Osteoblast (primary cell): ENCODE results near the gene RAPGEF1. TPM values are rescaled to one million over a fixed set of nuclear protein-coding genes. Genes with fewer than 3 reads are reported as not detected.

Experiments used
- DNase-seq: peaks from one replicate; pipeline ENCODE4 v3.0.0; 2011; ENCODE audit warnings: low spot score, mixed read lengths; ENCODE audit not compliant: insufficient read length; ENCODE audit errors: missing footprints
- H2AFZ ChIP-seq: 2 replicates; pipeline ENCODE4 v1.6.0; 2011; ENCODE audit warnings: mild to moderate bottlenecking, low read length
- H3K27ac ChIP-seq: 2 replicates; pipeline ENCODE4 v1.5.1; 2011; ENCODE audit warnings: mild to moderate bottlenecking, low read depth, low read length, moderate library complexity
- H3K27me3 ChIP-seq: 2 replicates; pipeline ENCODE4 v1.6.0; 2012; ENCODE audit warnings: mild to moderate bottlenecking, control low read depth, inconsistent platforms, low read length, moderate library complexity; ENCODE audit not compliant: insufficient read depth
- H3K36me3 ChIP-seq: 2 replicates; pipeline ENCODE4 v1.5.1; 2011; ENCODE audit warnings: mild to moderate bottlenecking, low read length, control low read depth, moderate library complexity; ENCODE audit not compliant: insufficient read depth
- H3K4me1 ChIP-seq: 2 replicates; pipeline ENCODE4 v1.5.1; 2011; ENCODE audit warnings: mild to moderate bottlenecking, low read length, control low read depth, moderate library complexity; ENCODE audit not compliant: insufficient read depth
- H3K4me2 ChIP-seq: 2 replicates; pipeline ENCODE4 v1.6.0; 2011; ENCODE audit warnings: mild to moderate bottlenecking, low read length; ENCODE audit not compliant: insufficient read depth
- H3K4me3 ChIP-seq: fragments of 200-600 bp; sonication (generic); 3 replicates; pipeline ENCODE4 v1.5.1; 2012; ENCODE audit warnings: mild to moderate bottlenecking, low read length, inconsistent platforms; ENCODE audit not compliant: insufficient read depth
- H3K79me2 ChIP-seq: 2 replicates; pipeline ENCODE4 v1.6.0; 2012; ENCODE audit warnings: mild to moderate bottlenecking, low read length, control low read depth, inconsistent platforms; ENCODE audit not compliant: insufficient read depth
- H3K9me3 ChIP-seq: 2 replicates; pipeline ENCODE4 v1.5.1; 2011; ENCODE audit warnings: low read depth, low read length, control low read depth
- H4K20me1 ChIP-seq: 2 replicates; pipeline ENCODE4 v1.6.0; 2012; ENCODE audit warnings: mild to moderate bottlenecking, low read length, control low read depth; ENCODE audit not compliant: insufficient read depth
- CTCF ChIP-seq: IDR thresholded peaks from 2 replicates; pipeline ENCODE4 v1.5.1; 2011; ENCODE audit warnings: mild to moderate bottlenecking, low read depth, low read length, moderate library complexity; ENCODE audit errors: extremely low read depth
- total RNA-seq: library from RNA; depleted of rRNA; stranded (reverse); fragments of >200 nt; gene quantifications from 2 replicates; pipeline ENCODE4 v1.2.3, GENCODE V29; 2012

RAPGEF1 gene
- total RNA-seq, 1 donor, result 34.7 TPM

- Histone ChIP-seq H3K4me2 (no peak overlapping the region), H4K20me1 (peaks cover 74% of the 10 kb centered on the region), H3K27me3 (no peaks in the 10 kb centered on the region), H3K79me2 (peaks cover 86% of the 10 kb centered on the region), H2AFZ (no peak overlapping the region), H3K4me1 (peaks cover 2% of the 10 kb centered on the region), H3K9me3 (no peaks in the 10 kb centered on the region), H3K27ac (no peak overlapping the region), H3K4me3 (no peak overlapping the region), H3K36me3 (no peaks in the 10 kb centered on the region)
- DNase-seq, result no peak
- no peak for TF ChIP-seq CTCF
Measured at GRCh38 chr9:131692612-131693562, 47.0 kb downstream of the RAPGEF1 start.

- no peak for TF ChIP-seq CTCF
- H3K27ac ChIP-seq, result no peak overlapping the region
- H2AFZ ChIP-seq, result no peak overlapping the region
- H3K79me2 ChIP-seq, result peaks cover 86% of the 10 kb centered on the region
- DNase-seq, result no peak
- no peak overlapping the region for H3K4me2 ChIP-seq
- peaks cover 71% of the 10 kb centered on the region for H4K20me1 ChIP-seq
- no peaks in the 10 kb centered on the region for H3K27me3 ChIP-seq
- no peaks in the 10 kb centered on the region for H3K36me3 ChIP-seq
- no peak overlapping the region for H3K4me3 ChIP-seq
- no peaks in the 10 kb centered on the region for H3K9me3 ChIP-seq
- peaks cover 2% of the 10 kb centered on the region for H3K4me1 ChIP-seq
Measured at GRCh38 chr9:131691969-131692611, 47.8 kb downstream of the RAPGEF1 start.

- Histone ChIP-seq H3K79me2 (peaks cover 86% of the 10 kb centered on the region), H3K4me2 (no peak overlapping the region), H3K27ac (no peak overlapping the region), H3K36me3 (no peaks in the 10 kb centered on the region), H4K20me1 (peaks cover 68% of the 10 kb centered on the region), H3K9me3 (no peaks in the 10 kb centered on the region), H3K27me3 (no peaks in the 10 kb centered on the region), H3K4me3 (no peak overlapping the region), H2AFZ (no peak overlapping the region), H3K4me1 (no peaks in the 10 kb centered on the region)
- TF ChIP-seq CTCF, result no peak
- no peak for DNase-seq
Measured at GRCh38 chr9:131690941-131691573, 48.8 kb downstream of the RAPGEF1 start.

- H3K27me3 ChIP-seq, result no peaks in the 10 kb centered on the region
- H3K36me3 ChIP-seq, result no peaks in the 10 kb centered on the region
- no peak overlapping the region for H3K4me3 ChIP-seq
- no peak for TF ChIP-seq CTCF
- H4K20me1 ChIP-seq, result peaks cover 68% of the 10 kb centered on the region
- H3K4me1 ChIP-seq, result no peaks in the 10 kb centered on the region
- H3K9me3 ChIP-seq, result no peaks in the 10 kb centered on the region
- no peak overlapping the region for H2AFZ ChIP-seq
- no peak overlapping the region for H3K4me2 ChIP-seq
- H3K27ac ChIP-seq, result no peak overlapping the region
- no peak for DNase-seq
- H3K79me2 ChIP-seq, result peaks cover 84% of the 10 kb centered on the region
Measured at GRCh38 chr9:131690462-131690861, 49.4 kb downstream of the RAPGEF1 start.
